SU-DHL-6 (cell line): ENCODE measurements around the gene SLC51B.

Source experiments
- EZH2phosphoT487 ChIP-seq: fragments of 200-600 bp; sonication (generic), shearing (Covaris generic); conservative IDR thresholded peaks from 2 replicates; pipeline ENCODE4 v1.6.1; 2018; ENCODE audit warnings: mild to moderate bottlenecking, antibody characterized with exemption, low read length, moderate library complexity, mixed read lengths
- TF ChIP-seq, protein P1 (sequence below): fragments of 200-600 bp; sonication (generic); IDR thresholded peaks from one replicate; pipeline ENCODE4 v1.5.1; 2017; ENCODE audit warnings: antibody characterized with exemption, mild to moderate bottlenecking, low read length, moderate library complexity; ENCODE audit not compliant: insufficient read depth, poor library complexity, severe bottlenecking

DNA sequence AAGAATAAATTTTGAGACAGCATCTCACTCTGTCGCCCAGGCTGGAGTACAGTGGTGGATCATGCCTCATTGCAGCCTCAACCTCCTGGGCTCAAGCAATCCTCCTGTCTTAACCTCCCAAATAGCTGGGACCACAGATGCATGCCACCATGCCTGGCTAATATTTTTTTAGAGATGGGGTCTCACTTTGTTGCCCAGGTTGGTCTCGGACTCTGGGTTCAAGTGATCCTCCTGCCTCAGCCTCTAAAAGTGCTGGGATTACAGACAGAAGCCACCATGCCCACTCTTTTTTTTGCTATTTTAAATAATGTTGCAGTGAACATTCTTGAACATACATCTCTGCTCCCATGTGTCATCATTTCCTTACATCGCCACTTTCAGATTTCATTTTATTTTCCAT lies 6.8 kb upstream of the SLC51B start:
- TF ChIP-seq, protein P1, sequence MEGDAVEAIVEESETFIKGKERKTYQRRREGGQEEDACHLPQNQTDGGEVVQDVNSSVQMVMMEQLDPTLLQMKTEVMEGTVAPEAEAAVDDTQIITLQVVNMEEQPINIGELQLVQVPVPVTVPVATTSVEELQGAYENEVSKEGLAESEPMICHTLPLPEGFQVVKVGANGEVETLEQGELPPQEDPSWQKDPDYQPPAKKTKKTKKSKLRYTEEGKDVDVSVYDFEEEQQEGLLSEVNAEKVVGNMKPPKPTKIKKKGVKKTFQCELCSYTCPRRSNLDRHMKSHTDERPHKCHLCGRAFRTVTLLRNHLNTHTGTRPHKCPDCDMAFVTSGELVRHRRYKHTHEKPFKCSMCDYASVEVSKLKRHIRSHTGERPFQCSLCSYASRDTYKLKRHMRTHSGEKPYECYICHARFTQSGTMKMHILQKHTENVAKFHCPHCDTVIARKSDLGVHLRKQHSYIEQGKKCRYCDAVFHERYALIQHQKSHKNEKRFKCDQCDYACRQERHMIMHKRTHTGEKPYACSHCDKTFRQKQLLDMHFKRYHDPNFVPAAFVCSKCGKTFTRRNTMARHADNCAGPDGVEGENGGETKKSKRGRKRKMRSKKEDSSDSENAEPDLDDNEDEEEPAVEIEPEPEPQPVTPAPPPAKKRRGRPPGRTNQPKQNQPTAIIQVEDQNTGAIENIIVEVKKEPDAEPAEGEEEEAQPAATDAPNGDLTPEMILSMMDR = no peak
- no peak for TF ChIP-seq EZH2phosphoT487
